Stimulated activated CD8-positive, alpha-beta memory T cell treated with anti-CD3 and anti-CD28 coated beads, Interleukin-15, amount 100 ng/mL, for 4 hours (primary cell): ENCODE data around the gene MYO7B.

Experiments used
- DNase-seq, 2 donors: peaks; one replicate each; pipeline ENCODE4 v3.0.0-alpha.2; 2020; ENCODE audit warnings: low read depth in 2 of 2

Gene MYO7B

DNA sequence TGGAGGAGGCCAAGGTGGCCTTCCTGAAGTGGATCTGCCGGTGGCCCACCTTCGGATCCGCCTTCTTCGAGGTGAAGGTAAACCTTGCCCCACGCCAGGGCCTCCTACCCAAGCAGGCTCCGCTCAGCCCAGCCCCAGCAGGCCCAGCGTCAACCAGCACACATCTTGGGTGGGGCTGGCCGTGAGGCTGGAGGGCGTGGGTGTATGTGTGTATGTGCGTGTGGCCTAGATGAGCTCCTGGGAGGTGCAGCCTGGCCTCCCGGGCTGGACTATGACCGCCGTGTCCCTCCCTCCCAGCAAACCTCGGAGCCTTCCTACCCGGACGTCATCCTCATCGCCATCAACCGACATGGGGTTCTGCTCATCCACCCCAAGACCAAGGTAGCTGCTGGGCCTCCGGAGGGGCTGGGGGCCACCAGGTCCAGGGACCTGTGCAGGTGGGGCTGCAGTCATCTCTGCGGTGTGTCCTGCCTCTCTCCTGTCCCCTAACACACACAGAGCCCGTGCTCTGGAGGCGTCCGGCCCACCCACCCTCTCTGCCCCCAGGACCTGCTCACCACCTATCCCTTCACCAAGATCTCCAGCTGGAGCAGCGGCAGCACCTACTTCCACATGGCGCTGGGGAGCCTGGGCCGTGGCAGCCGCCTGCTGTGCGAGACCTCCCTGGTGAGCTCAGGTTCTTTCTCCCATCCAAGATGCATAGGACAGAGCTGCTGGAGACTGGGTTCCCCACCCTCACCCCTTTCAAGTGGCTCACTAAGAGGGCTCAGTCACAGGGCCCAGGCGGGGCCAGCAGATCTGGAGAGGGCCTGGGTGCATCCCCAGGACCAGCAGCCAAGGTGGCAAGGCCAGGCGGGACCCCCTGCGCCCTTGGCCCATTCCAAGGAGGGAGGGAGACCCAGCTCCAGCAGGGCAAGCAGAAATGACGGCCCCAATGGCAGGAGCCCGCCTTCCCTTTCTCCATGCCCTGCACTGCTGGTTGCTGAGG lies 101.1 kb downstream of the MYO7B start:
- no peak for DNase-seq

DNA sequence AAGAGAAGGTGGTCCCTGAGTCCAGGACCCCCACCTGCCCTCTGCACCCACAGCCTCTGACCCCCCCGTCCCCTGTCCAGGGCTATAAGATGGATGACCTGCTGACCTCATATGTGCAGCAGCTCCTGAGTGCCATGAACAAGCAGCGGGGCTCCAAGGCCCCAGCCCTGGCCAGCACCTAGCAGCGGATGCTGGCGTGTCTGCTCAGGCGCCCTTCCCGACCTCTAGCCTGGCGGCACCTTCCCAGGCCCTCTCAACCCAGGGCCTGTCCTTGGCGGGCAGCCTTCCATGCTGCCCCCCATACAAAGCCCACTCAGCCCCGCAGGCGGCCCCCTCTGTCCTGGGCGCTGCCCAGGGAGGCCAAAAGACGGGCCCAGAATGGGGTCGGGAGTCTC lies 101.8 kb downstream of the MYO7B start:
- DNase-seq: no peak

DNA sequence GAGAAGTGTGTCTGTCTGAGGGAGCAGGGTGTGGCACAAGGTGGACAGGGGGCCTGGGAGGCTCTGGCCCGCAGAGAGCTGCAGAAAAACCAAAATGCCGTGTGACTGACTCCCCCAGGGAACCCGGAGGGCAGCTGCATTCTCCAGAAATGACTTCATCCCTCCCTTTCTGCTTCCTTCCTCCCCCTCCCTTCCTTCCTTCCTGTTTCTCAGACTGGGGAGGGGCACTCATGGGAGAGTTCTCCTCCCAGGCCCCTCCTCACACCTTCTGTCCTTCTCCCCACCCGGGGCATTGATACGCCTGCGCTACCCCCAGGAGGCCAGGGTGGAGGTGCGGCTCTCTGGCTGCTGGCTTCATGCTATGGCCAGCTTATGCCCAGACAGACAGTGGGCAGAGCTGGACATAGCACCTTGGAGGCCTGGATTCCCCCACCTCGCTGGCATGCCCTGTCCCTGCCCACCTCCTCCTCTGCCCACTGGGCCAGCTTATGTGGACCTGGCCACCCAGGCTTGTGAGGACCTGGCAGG lies 102.3 kb downstream of the MYO7B start:
- no peak for DNase-seq

DNA sequence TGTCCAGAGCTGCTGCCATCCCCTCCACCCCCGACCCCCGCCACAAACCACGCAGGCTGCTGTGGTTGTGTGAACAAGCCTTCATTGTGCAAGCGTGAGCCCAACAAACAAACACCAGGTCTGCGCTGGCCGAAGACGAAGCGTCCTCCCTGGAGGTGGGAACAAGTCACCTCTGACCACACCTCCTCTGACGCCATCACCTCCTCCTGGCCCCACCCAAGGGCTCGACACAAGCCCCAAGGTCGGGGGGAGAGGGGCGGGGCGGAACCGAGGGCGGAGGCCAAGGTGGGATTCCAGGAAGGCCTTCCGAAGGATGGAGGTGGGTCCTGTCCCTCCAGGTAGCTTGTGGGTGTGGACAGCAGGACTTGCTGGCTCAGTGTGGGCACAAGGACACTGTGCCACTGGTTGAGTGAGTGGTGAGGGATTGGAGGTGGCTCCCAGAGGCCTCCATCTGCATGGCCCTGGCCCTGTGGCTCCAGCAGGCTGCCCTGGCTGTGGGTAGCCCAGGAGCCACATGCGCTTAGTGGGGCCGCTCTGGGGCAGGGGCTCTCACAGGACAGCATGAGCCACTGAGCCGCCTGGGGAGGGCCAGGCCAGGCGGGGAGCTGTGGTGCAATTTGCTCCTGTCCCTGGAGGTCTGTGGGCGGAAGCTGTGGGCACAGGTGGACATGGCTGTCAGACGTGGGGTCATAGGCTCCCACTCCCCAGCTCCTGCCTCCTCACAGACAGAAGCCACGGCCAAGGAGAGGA lies 103.1 kb downstream of the MYO7B start:
- DNase-seq: no peak

DNA sequence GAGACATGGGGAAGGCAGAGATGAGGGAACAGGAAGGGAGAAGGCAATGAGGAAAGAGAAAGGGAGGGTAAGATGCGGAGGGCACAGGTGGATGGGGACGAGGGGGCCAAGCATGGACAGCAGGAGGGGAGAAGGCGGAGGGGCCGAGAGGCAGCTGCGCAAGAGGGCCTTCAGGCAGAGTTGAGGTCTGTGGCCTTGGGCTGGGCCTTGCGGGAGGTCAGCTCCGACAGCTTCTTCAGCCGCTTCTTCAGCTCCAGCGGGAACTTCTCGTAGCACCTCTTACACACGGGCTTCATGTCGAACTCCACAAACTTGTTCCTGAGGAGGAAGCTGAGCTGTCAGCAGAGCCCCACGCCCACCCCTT lies 103.6 kb downstream of the MYO7B start:
- DNase-seq: no peak

DNA sequence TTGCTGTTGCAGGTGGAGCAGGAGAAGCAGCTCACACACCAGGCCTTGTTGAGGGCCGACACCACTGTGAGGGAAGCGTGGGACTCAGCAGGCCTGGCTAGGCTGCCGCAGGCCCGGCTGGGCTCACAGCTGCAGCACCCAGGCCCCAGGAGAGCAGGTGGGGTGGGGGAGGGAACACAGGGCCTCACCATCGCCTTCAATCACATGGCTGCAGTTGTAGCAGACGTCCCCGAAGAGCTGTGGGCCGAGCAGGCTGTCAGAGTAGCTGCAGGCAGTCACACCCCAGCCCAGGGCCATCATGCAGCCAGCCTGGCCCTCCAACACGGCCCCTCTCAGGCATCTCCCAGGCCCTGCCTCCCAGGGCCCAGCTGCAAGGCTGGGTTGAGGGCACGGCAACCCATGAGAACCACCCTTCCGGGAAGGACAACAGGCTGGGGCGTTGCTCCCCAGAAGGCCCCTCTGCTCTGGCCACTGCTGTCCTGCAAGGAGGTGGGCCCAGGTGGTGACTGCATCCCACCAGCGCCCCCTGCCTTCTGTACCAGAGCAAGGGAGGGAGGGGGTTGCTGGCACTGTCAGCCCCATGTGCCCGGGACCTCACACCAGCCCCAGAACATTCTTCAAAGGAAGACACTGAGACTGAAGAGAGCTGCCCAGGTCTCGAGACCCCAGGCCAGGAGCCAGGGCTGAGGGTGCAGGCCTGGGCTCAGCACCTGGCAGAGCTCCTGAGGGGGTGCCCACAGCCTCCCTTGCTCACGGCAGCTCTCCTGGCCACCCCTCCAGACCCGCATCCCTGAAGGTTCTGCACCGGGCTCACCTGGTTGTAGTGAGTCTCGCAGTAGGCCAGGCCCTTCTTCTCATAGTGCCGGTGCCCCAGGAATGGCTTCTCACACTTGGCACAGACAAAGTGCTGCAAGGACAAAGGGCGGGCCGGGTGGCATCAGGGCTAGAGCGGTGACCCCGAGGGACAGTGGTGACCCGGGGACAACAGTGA lies 104.9 kb downstream of the MYO7B start:
- DNase-seq: no peak

DNA sequence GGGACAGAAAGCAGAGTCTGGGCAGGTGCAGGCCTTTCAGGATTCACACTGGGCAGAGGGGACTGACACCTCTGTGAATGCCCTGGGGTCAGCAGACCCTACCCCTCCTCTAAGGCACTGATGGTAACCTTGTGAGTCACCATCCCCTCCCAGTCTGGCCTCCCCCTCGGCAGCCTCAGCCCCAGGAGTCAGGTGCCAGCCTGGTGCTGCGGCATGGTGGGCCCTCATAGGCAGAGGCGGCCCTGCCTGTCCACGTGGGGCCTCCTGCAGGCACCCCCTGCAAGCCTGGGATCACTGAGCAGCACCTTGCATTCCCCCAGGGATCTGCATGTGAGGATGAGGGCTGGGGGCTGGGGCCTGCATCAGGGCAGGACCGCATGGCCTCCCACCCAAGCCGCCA lies 105.7 kb downstream of the MYO7B start:
- no peak for DNase-seq

DNA sequence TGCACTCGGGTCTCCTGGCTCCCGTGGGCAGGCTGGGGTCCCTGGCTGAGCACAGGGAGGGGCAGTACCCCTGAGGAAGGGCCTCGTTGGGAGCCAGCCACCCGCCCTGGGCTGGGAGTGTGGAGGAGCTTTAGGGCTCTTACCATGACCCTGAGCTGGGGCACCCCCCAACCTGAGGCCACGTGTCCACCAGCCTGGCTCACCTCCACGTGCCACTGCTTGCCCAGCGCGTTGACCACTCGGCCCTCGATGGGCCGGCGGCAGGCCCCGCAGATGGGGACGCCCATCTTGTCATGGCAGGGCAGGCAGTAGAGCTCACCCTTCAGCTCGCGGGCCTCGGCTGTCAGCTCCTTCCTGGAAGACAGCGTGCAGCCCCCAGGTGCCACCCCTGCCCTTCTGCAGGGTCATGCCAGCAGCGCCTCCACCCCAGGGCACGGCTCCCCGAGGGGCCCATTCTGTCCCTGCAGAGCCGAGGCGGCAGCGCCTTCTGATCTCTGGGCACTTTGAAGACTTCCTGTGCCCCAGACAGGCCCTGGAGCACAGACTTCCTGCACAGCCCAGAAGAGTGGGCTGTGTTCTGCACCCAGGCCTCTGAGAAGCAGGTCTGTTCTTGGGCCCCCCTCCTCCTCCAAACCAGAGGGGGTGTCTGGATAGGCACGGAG lies 106.5 kb downstream of the MYO7B start:
- DNase-seq: no peak

DNA sequence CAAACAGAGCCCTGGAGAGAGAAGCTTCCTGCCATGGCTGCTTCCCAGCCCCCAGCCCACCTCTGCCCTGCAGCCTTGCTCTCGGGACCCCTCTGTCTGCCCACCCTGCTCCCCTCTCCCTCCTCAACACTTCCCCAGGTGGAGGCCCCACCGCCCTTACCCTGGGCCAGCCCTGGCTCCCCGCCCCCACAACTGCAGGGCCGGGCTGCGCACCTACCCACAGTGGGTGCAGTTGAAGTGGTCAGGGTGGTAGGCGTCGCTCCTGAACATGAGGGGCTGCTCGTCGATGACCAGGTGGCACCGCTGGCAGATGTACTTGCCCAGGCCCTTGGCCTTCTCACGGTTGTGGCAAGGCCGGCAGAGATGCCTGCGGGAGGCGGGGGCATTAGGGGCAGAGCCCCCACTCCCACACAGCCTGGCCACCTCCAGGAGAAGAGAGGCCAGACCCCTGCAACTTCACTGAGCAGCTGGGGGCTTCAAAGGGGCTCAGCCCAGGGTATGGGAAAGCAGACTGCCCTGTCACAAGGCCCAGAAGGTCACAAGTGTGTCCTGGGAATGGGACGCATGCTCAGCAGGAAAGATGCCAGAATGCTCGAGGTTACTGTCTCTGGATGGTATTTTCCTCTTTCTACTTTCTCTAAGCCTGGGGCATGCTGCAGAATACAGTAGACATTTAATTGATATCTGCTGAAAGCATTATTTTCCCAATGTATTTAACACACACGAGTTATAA lies 107.4 kb downstream of the MYO7B start:
- no peak for DNase-seq

DNA sequence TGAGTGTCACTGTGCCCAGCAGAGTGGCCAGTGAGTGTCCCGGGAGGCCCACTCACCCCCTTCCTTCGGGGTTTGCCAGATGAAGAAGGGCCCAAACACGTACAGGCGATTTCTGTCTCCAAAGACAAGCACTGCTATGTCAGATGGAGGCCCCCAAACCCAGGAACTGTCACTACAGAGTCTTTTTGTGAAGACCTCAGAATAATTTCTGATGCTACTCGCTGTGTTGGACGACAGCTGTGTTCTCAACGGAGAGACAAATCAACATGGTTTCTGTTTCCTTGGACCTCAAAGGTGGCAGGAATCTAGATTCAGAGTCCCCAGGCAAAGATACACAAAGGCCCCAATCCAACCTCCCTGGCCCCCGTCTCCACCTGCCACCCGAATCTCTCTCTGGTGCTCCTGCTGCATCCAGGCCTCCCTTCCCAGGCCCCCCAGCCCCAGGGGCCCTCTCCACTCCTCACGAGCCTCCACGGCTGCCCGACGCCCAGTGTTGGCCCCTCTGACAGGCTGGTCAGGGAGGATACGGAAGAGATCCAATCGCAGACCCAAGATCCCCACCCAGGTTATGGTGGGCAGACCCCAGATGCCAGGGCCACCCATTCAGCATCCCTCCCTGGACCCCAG lies 108.1 kb downstream of the MYO7B start:
- no peak for DNase-seq

DNA sequence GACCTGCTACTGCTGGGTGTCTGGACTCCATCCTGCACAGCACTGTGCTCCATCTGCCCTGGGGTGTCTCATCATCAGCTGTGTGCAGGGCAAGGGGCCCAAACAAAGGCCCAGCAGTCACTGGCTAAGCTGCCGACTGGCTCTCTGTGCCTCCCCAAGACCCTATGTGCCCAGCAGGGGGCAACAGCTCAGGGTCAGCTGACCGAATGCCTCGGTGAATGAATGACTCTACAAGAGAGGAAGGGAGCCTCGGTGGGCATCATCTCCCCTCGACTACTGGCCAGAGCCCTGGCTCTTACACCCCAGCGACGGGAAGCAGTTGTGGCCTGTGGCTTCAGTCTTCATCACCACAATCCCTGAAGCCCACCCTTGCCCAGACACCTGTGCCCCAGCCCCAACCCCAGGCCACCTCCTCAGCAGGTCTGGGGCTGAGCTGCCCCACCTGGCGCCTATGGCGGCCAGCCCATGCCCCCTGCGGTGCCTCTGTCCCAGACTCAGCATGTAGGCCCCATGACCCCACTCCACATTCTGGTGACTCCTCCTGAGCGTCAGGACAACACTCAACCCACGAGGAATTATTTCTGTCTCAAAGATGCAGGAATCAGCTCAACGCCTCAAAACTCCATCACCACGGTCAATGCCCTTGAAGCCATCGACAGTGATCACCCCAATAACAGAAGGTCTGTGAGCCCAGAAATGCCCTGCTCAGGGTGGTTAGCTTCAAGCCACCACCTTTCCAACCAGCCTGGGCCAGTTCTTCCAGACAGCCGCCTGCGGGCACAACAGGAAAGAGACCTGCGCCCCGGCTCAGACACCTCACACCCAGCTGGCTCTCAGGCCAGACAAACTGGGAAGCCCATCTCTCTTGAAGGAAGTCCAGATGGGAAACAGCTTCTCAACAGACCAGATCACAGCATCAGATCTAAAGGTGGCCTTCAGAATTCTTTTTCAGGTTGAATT lies 108.9 kb downstream of the MYO7B start:
- no peak for DNase-seq

DNA sequence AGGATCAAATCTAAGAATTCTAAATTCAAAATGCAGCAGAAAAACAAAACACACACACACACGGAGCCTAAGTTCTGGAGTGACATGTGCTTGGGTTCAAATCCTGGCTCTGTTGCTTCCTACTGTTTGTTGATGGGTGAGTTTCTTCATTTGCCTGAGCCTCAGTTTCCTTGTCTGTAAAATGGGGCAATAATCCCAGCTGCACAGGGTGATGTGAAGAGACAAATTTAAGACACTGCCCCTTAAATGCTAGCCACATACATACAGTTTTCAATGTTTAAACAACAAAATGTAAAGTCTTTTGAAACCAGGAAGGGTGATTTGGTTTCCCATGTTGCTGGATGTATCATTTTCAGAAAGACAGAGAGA lies 109.5 kb downstream of the MYO7B start:
- DNase-seq: no peak

DNA sequence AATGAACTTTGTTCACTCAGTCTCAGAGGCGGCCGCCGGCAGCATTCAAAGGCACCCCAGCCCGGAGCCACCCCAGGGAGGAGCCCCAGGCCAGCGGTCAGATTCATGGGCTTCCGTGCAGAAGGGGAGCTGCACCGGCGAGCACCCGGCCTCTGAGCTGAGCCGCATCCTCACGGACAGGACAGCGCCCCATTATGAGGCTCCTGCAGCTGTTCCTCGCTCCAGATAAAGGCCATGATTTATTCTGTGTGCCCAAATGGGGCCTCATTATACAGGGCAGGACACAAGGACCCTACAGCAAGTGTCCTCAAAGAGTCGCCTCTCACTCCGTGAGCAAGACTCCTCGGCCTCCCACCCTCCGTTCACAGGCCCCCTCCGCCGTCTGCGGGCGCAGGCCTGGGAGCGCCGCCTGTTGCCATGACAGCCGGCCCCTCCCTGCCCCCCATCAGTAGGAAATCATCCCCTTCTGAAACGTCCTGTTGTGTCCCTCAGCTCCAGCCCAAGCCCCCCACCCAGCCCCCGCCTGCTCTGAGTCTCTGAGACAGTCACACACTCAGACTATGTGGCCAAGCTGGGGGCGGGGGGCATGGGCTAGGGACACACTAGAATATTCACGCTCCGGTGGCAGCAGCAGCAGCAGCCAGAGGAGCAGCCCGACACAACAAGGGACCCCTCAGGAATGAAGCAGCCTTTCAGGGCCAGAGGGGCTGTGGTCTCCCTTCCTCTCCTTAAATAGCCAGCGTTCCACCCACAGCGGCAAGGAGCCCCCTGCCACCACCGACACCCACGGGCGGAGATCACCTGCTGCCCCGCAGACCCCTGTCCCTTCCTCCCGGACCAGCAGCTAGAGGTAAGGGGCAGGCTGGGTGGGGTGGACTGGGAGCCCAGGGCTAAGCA lies 110.2 kb downstream of the MYO7B start, which contains the start of gene GPR17:
GPR17 (plus strand) TSS at position 759 of the 897 bp plus-strand sequence. CDS start 4,583 bp downstream, outside the sequence.
- no peak for DNase-seq

DNA sequence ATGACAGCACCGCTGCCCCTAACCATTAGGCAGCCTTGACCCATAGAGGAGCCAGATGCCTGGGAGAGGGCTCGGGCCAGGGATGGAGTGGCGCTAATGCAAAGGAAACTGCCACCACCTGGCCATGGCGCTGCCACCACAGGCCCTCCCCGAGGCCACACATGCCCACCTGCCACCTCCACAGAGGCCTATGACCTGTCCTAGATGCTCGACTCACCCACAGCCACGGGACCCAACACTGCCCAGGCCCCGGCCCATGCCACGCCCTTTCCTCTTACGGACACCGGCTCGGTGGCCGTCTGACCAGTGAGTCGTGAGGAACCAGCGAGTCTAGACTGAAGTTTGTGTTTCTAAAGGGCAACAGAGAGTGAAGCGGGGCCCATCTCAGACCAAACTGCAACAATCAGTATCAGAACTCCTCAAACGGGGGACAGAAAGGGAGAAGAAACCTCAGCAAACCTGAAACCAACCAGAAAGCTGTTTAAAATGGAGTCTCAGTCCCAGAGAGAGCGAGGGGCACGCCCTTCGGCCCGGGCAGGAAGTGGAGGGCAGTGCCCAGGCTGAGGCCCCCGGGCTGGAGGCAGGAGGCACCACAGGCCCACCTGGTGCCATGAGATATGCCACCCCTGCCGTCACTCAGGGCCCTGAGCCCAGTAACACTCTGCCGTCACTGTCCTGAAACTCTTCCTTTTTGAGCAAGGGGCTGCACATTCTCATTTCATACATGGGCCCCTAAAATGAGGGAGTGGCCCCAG lies 111.2 kb downstream of the MYO7B start:
- DNase-seq: no peak

DNA sequence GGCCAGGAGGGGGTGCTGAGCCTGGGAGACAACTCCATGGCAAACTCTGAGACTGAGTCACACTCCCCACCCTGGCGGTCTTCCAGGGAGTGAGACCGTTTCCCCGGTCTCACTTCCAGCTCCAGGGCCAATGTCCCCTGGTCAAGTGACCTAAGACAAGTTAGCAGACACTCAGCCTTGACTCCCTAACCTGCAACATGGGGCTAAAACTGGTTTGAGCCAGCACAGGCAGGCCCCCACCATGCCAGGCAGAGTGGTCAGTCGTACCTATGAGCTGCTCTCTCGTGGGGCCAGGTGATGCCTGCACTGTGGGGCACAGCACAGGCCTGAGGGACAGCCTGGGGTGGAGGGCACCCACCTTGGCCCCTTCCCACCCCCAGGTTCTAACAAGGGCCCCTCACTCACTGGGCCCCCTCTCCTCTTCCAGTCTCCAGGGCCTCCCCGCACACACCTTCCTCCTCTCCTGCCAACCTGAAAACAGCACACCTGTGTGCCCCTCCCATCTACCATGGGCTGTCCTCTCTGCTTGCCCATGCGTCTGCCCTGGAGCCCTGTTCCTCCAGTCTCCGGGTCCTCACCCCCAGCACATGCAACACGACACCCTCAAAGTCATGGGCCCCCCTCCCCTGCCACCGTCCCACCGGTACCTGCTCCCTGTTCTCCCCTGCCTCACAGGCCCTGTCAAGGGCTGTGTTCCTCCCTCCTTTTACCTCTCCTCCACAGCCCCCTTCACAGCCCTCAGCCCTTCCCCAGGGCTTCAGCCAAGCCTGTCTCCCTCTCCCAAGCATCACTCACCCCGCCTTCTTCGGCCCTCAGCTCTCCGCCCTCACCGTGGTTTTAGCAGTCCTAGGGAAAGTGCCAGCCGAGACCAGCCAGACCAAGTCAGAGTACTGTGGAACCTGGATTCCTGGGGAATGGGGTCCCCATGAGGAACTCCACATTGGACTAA lies 112.0 kb downstream of the MYO7B start:
- no peak for DNase-seq

DNA sequence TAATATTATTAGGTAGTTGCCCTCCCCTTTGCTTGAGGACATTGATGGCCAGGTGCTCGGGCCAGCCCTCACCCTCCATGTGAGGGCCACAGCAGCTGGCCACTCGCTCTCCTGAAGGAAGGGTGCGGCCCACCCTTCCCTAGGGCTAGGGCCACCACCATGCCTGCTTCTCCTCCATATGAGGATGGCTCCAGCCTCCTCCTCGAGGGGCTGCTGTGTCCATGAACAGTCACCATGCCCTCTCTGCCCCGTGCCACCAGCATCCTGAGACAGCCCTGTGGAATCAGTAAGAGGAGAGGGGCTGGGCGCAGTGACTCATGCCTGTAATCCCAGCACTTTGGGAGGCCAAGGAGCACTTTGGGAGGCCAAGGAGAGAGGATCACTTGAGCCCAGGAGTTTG lies 112.8 kb downstream of the MYO7B start:
- DNase-seq: no peak
